Iris pigment epithelial cell (primary cell): ENCODE results near the gene FAM228A.
A peak's percentile ranks its signal among the peaks of the same experiment; 100 is the strongest.
"Not testable (repeated sequence)": the region's sequence is repeated elsewhere in the genome, so short reads cannot be mapped to it uniquely, and the experiment has no call there.

ENCODE experiments used
- DNase-seq: peaks from one replicate; pipeline ENCODE4 v3.0.0-alpha.2; 2011; ENCODE audit warnings: low read depth

The FAM228A gene

DNA sequence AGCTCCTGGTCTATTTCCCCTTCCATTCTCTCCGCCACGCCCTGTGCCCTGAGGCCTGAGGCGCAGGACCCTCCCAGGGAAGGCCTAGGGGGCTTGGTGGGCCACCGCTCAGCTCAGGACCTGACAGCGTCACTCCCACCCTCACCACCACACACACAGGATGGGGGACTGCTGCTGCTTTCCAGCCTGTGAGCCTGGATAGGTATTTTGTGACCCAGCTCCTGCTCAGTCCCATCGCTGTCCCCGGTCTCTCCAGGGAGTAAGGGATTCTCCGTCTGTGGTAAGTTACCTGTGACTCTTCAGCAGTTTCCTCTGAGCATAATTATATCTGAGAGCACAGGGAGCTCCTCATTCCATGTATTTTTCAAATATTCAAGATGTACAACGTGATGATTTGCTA, 16.3 kb downstream of the FAM228A start:
- DNase-seq, result no peak

DNA sequence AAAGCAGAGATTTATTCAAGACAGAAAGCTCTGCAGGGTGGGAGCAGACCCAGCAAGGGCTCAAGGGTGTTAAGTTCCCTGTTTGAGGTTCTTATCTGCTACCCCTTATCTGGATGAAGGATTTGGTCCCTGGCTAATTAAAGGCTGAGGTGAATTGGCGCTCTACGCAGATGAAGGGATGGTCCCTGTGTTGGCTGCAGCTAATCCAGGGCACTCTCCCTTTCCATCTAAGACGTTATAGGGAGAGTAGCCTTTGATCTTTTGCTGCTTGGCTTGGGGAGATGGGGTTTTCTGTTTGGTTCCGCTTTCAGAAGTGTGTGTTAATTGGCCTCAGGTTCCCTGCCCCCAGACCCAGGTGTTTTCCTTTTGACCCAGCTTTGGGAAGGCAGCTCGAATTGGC, 17.0 kb downstream of the FAM228A start:
- DNase-seq, result no peak

DNA sequence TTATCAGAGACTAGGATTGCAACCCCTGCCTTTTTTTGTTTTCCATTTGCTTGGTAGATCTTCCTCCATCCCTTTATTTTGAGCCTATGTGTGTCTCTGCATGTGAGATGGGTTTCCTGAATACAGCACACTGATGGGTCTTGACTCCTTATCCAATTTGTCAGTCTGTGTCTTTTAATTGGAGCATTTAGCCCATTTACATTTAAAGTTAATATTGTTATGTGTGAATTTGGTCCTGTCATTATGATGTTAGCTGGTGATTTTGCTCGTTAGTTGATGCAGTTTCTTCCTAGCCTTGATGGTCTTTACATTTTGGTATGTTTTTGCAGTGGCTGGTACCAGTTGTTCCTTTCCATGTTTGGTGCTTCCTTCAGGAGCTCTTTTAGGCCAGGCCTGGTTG, 22.4 kb downstream of the FAM228A start:
- not testable (repeated sequence) for DNase-seq

DNA sequence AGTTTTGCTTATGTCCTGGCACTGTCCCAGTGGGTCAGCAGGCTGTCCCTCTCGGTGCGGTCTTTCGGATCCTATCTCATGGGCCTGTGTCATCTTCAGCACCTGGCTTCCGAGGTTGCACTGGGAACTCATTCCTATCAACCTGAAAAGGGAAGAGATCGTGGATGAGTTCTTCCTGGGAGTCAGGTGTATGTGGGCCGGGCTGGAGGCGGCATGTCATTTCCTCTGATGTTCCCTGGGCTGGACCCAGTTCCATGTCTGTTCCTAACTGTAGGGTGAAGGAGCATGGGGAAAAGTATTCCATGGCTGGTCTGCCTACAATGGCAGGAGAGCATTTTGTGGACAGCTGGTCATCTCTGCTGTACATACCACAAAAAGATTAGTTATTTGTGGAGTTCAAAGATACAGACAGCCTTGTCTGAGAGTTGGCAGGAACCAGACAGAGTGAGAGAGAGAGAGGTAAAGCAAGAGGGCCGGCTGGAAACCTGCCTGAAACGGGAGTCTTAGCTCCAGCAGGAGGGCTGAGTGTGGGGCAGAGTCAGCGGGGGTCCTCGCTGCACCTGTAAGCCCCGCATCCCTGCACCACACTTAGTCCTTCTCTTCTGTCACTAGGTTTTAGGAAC, 25.2 kb downstream of the FAM228A start:
- peak; percentile 11 for DNase-seq

DNA sequence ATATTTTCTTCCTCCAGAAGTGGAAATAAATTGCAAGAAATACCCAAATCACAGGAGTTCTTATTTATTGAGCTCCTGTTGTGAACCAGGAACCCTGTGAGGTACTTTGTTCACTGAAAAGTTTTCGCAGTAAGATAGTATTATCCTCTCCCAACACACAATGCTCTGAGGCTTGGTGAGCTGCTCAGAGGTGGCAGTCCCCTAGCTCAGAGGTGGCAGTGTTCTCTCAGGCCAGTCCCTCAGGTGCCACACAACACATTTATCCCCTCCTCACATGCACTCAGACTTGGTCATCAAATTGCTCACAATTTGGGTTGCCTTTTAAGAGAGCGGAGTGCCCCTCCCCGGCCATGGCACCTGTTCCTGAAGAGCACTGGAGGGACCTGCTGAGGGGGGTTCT, 25.9 kb downstream of the FAM228A start:
- DNase-seq, result no peak

DNA sequence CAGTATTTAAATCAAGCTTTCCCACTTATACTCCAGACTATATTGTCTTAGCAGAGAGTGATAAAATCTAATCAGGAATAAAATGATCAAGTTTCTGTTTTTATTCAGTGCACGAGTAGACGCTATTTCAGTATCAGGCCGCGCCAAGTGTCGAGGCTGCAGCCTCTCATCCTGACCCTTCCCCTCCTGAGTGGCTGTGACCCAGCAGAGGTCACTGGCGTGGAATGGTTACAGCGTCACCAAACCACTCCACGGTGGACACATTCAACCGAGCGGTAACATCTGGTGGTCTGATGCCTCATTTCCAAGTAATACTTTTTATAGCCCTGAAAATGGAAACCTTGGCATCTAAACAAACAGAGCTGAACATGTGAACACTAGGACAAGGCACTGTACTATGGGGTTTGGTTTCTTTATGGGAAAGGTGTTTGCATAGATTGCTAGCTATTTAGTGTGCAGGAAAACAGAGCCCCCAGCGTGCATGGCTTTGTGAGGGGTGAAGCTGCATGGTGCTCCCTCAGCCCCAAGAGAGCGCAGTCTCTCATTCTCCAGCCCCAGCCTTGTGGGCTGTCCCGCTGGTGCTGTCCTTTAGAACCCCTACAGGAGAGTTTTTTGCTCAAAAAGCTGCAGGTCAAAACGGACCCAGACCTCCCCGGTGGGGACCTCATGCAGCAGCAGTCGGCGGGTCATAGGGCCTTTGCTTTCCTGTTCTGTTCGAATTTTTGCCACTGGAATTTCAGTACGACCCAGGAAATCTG, 28.4 kb downstream of the FAM228A start:
- DNase-seq, result no peak

DNA sequence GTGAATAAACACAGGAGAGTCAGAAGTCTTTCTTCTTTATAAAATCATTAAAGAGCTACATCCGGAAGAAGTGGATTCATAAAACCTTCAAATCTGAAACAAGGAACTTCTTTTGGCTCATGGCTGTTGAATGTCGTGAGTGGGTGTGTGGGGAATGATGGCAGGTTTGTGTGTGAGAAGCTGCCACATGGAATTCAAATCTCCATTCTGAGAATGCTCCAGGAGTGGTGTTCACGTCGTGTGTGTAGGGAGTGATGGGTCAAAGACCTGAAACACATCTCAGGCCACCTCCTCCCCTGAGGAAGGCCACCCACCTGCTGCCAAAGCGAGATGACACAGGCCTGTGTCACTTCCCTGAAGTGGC, 28.9 kb downstream of the FAM228A start:
- no peak for DNase-seq

DNA sequence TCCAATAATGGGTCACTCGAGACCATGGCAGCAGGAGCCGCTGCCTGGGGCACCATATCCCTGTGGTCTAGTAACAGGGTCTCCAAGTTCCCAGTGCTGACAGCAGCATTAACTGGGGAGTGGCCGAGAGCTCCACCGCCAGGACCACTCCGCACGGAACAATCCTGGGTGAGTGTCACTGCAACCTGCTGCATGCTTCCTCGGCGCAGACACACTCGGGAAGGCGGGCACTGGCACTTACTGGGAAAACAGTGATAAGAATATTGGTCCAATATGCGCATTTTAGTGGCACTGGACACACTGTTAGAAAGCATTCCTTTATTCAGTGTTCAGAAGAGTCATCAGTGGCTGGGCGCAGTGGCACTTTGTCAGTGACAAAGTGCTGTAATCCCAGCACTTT, 29.7 kb downstream of the FAM228A start:
- DNase-seq, result no peak

DNA sequence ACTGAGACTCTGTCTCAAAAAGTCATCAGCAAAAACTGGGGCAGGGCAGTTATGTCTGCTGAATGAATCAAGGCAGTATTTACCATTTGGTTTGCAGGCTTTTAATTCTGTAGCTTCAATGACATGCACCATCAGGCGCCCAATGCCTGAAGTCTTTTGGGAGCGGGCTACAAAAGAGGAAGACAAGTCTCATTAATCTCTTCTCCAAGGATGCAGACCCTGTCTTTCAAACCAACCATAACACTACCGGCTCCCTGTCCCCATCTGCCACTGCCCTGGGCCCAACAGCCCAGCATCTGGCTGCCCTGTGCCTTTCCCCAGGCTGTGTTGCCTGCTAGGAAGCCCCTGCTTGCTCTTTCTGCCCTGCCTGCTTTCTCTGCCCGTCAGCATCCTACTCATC, 30.3 kb downstream of the FAM228A start:
- DNase-seq, result no peak

DNA sequence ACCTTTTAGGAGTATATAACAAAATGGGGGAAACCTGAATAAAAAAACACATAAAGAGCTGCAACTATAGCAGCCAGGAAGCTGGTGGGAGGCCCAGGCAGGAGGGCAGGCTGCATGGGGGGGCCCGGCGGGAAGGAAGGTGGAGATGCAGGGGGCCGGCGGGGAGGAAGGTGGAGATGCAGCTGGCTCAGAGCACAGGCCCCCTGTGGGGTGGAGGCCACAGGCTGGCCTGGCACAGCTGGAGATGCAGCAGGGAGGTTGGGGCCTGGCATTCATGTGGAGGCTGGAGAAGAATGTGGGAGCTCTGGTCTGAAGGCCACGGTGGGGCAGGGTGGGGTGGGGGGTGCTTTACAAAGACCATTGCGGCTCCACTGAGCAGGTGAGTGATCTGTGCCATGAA, 31.4 kb downstream of the FAM228A start:
- DNase-seq, result no peak

DNA sequence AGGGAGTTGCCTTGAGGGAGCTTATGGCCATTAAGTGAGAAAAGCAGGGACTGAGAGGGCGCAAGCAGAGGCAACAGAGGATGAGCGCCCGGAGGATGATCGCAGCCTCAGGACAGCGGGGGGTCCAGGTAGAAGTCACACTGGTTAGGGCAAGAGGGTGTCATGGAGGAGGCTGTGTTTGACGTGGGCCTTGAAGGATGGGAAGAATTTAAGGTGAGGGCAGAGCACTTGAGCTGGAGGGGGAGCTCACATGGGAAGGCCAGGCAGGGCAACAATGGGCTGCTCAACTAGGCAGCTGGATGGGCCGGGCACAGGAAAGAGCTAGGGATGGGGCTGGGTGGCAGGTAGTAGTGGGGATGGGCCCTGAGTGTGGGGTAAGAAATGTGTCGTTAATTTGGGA, 31.9 kb downstream of the FAM228A start:
- no peak for DNase-seq

DNA sequence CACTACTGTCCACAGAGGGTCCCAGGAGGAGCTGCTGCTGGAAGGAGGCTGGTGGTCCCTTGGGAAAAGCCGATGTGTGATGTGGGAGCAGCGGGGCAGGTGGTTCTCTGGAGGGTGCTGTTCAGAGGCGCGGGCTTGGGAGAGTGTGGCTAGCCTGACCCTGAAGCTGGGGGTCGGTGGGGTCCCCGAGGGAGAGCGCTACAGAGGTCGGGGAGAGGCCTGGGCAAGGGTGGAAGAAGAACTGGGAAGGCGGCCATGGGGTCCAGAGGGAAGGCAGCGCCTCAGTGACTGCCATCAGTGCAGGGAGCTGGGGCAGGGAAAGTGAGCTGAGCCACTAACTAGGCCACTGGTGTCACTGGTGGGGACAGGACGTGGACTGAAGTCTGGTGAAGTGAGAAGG, 32.5 kb downstream of the FAM228A start:
- no peak for DNase-seq

DNA sequence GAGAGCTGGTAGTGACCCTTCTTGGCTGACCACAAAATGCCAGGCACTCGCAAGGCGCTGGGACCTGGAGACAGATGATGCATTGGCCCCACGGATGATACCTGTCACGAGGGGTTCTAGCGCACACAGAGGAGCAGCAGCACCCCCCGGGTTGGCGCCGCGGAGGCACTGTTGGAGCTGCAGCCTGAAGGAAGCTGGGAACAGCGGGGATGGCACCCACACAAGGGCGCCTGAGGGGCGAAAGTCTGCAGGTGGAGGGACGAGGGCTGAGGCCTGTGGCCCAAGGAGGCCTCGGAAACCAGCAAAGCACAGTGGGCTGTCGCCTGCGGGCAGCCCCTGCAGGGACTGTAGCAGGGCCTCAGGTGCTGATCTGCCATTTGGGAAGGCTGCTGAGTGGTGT, 33.6 kb downstream of the FAM228A start:
- no peak for DNase-seq

DNA sequence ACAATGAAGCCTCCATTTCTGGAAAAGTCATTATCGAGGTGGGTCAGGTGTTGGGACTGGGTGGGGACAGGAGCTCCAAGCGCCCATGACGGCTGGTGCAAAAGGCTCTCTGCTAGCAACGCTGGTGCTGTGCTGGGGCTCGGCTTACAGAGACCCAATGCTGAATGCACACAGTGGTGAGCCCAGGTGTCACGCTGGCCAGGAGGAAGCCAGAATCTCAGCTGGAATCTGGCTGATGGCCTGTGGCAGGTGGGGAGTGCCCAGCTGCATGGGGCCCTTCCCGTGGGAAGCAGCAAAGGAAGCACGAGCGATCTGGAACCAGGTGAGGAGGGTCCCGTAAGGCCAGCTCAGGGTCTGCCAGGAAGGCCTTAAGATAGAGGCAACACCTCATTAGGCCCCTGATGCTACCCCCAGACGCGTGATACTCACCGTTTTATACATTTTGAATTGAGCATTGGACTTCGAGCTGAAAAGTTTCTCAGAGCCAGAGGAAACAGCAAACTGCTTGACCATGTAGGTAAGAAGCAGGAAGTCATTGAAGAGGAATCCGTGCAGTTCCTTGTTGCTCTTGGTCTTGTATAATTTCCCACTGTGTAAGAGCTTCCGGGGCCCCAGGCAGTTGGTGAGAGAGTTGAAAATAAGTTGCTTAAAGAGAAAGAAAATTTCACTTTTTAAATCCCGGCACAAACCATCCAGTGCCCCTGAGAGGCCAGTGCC, 34.7 kb downstream of the FAM228A start:
- DNase-seq, result no peak

DNA sequence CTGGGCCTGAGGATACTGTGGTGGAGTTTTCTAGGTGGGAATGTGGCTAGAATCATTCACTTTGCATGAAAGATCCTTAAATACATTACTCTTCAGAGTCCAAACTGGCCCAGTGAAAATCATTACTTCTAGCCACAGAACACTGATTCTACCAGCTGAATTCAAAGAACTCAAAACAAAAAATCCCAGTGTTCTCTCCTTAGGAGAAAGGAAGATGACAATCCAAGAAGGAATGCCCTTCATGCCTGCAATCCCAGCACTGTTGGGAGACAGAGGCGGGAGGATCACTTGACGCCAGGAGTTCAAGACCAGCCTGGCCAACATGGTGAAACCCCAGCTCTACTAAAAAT, 35.2 kb downstream of the FAM228A start:
- no peak for DNase-seq

DNA sequence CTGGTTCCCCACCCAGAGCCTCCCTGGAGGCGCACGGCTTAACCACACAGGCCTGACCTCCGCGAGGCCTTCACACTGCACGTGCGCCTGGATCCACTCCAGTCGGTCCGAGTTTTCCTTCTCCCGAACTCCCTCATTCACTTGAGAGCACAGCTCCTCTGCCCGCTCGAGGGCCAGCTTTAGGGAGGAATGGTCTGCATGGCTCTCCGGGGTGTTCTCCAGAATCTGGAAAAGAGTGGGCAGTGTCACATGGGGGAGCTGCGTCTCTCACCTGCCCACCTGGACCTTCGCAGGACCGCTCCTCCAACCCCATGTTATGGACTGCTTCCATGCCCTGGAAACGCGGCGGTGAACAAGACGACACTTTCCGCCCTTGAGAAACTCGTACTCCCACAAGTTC, 35.9 kb downstream of the FAM228A start:
- no peak for DNase-seq

DNA sequence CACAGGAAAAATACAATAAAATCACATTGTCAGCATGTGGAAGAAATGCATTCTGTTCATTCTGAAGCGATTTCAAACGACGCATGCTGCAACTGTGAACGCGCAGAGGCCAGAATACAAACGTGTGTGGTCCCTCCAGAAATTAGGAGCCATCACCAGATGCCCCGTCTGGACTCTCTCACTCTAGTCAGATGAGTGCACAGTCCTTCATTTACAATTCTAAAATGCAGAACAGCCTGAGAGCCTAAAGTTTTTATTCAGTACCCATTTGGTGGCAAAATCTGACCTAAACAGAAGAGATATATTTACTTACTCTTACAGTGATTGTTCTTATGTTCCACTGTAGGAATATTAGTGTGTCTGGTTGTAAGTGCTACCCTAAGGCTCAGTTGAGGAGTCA, 36.6 kb downstream of the FAM228A start:
- DNase-seq, result no peak

DNA sequence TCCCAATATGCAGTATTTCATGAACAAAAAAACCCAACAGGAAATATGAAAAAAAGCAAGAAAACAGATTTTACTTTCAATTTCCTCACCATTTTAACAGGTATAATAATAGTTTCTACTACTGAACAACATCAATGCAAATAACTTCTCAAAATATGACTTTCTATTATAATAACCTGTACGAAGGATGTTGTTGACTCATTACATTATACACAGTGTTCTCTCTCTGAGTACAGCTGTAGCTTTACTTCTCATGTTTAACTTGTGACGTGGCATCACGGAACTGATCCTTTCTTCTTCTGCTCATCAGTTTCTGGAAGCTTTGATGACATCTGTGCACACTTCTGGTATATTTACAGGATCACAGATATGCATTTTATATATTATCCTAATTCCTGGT, 40.0 kb downstream of the FAM228A start:
- DNase-seq, result no peak

DNA sequence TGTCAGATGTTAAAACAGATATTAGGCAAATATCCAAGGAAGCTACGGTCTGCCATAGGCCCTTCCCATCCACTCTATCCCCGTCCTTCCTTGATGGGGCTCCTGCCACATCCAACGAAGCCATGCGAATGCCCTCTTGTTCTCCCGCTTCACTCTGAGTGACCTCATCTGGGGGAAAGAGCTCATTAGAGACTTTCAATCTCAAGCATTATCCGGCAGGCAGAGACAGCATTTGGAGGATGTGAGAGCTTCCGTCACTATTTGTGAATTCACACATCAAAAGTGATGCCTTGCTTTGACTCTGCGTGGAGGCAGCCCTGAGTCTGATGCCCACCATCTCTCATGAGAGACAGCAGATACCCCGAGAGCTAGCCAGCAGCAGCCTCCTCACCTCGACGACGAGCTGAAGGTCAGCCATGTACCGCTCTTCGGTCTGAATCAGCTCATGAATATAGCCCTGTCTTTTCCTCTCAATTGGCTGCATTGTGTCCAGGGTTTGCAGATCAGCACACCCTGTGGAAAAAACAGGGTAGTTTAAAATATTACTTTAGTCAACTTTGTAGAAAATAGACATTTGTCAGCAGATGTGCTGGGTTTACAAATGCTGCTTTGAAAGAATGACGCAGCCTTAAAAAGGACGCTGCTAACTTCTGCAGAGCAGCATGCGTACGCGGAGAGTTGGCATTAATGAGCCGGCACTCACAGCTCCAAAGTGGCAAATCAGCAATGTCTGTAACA, 45.9 kb downstream of the FAM228A start:
- DNase-seq, result no peak

DNA sequence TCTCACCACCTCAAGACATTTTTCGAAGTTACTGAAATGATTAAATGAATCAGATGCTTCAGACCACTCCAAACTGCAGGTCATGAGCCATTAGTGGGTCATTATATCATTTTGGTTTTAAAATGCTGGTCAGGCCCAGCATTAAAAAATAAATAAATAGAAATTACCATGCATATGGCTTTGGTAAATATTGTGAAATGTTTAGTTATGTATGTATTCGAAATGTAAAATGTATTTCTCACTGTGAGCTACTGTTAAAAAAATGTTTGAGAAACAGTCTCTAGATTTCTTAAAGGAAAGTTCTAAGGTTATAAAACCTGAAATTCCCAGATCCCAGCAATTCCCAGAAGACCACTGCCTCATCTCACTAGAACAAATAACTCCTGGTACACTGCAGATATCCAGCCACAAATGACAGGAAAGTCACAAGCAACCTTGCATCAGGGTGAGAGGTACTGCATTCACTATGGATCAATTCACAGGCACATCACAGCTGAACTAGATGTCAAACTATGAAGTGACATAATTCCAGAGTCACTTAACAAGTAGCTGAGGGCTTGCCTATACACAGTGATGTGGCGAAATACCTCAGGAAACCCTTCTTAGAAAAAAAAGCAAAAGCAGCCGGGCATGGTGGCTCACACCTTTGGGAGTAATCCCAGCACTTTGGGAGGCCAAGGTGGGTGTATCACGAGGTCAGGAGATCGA, 46.6 kb downstream of the FAM228A start:
- no peak for DNase-seq

DNA sequence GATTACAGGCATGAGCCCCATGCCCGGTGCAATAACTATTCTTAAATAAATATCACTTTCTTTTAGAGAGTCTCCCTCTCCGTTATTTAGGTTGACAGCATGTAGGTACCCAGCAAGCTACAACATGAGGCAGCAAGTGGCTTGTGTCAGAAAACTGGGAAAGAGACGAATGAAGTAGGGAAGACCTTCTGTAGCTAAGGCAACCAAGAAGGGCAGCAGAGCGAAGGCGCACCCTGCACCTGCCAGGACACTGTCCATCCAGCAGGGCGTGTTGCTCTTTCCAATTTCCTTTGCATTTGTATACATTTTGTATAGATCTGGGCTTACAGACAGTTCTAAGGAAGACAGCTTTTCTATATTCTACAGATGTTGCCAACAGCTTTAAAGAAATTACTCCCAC, 48.1 kb downstream of the FAM228A start:
- no peak for DNase-seq

DNA sequence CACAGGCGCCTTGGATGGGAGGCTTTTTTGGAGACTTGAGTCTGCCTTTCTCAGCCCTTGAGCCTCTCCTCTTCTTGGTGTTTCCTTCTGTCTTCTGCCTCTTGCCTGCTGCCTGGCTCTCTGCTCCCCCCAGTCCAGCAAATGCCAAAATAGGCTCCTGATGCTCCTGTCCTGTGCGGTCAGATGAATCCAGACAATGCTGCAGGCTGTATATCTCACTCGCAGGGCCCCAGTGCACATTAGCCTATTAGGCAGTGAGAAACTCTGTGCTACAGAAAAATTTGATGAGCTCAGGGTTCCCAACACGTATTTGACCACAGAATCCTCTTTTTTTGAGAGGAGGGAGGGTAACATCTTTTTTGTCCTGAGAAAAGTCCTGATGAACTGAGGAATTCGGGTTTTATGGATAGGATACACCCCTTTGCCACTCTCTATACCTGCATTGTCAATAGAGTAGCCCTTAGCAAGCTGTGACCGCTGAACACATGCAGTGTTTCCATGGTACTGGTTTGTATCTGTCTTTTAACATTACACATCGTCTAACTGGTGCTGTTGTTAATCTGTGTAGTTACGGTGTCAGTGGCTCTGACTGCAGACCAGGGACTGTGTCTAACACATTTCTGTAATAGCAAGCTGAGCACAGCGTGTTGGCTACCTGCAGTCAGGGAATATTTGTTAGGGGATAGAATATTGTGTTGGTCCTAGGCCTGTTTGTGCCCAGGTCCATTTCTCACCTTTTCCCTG, 50.8 kb downstream of the FAM228A start:
- DNase-seq, result no peak
